IMR-90 (cell line): ENCODE data around the gene OR4S2. TPM values are rescaled to one million over a fixed set of nuclear protein-coding genes. Genes with fewer than 3 reads are reported as not detected.

Experiments
- ATAC-seq: fragments of 200-7000 bp; cut with Tn5 transposase; 2 replicates; pipeline ENCODE4 v1.9.1; 2020; ENCODE audit warnings: low read depth, mild to moderate bottlenecking, moderate library complexity
- BruUV-seq: library from RNA; stranded (reverse); fragments of 400-500 nt; replicated peaks from 2 replicates; lab custom pipeline; 2021; lab: Mats Ljungman, UMichigan
- CTCF ChIA-PET: fragments of 300-600 bp; formaldehyde crosslinking; extraction: SDS; loops from one replicate; lab custom pipeline; 2021; ENCODE audit warnings: antibody characterized with exemption; lab: Yijun Ruan, JAX
- POLR2A ChIA-PET: fragments of 300-600 bp; sonication (Branson Sonifier 250); formaldehyde crosslinking; loops from one replicate; lab custom pipeline; 2022; ENCODE audit warnings: antibody characterized with exemption; ENCODE audit not compliant: unreplicated experiment; lab: Charles Lee
- DNase-seq: peaks from one replicate; pipeline ENCODE4 v3.0.0; 2013
- H2AFZ ChIP-seq: replicated peaks from 2 replicates; pipeline ENCODE3; 2013; ENCODE audit warnings: low read length, mild to moderate bottlenecking; ENCODE audit not compliant: poor library complexity
- H2AK5ac ChIP-seq: 2 replicates; pipeline ENCODE4 v1.6.1; 2013; ENCODE audit warnings: low read depth, low read length, inconsistent platforms
- H2AK9ac ChIP-seq: replicated peaks from 2 replicates; pipeline ENCODE3; 2013; ENCODE audit warnings: mild to moderate bottlenecking, low read depth, low read length, moderate library complexity; ENCODE audit not compliant: poor library complexity
- H2BK120ac ChIP-seq: 2 replicates; pipeline ENCODE4 v1.6.1; 2013; ENCODE audit warnings: low read depth, low read length, inconsistent platforms
- H2BK15ac ChIP-seq: 3 replicates; pipeline ENCODE4 v1.6.1; 2013; ENCODE audit warnings: low read depth, low read length, inconsistent platforms
- H2BK20ac ChIP-seq: 2 replicates; pipeline ENCODE4 v1.6.1; 2013; ENCODE audit warnings: low read depth, mild to moderate bottlenecking, inconsistent platforms, low read length, moderate library complexity
- H2BK5ac ChIP-seq: 2 replicates; pipeline ENCODE4 v1.6.1; 2013; ENCODE audit warnings: mild to moderate bottlenecking, low read depth, low read length, inconsistent platforms; ENCODE audit not compliant: poor library complexity, severe bottlenecking
- H3K14ac ChIP-seq: replicated peaks from 2 replicates; pipeline ENCODE4 v1.6.1; 2013; ENCODE audit warnings: low read depth, low read length, inconsistent platforms
- H3K18ac ChIP-seq: 2 replicates; pipeline ENCODE4 v1.6.1; 2013; ENCODE audit warnings: low read depth, low read length, control low read depth
- H3K23ac ChIP-seq: 2 replicates; pipeline ENCODE4 v1.6.1; 2013; ENCODE audit warnings: low read depth, low read length, inconsistent platforms
- H3K27ac ChIP-seq: 2 replicates; pipeline ENCODE4 v1.5.1; 2013; ENCODE audit warnings: mild to moderate bottlenecking, control low read depth, low read length; ENCODE audit not compliant: insufficient read depth
- H3K27me3 ChIP-seq: 2 replicates; pipeline ENCODE4 v1.6.1; 2013; ENCODE audit warnings: low read length; ENCODE audit not compliant: control insufficient read depth, insufficient read depth
- H3K36me3 ChIP-seq: 2 replicates; pipeline ENCODE4 v1.6.1; 2013; ENCODE audit warnings: low read length, mixed read lengths; ENCODE audit not compliant: control insufficient read depth, insufficient read depth
- H3K4ac ChIP-seq: 2 replicates; pipeline ENCODE4 v1.6.1; 2013; ENCODE audit warnings: low read depth, low read length, inconsistent platforms
- H3K4me1 ChIP-seq: 2 replicates; pipeline ENCODE4 v1.6.1; 2013; ENCODE audit warnings: low read length, mixed read lengths; ENCODE audit not compliant: control insufficient read depth, insufficient read depth
- H3K4me2 ChIP-seq: 2 replicates; pipeline ENCODE4 v1.6.1; 2013; ENCODE audit warnings: low read depth, mild to moderate bottlenecking, control low read depth, low read length, moderate library complexity
- H3K4me3 ChIP-seq: 2 replicates; pipeline ENCODE4 v1.5.1; 2013; ENCODE audit warnings: low read depth, mild to moderate bottlenecking, control low read depth, low read length, moderate library complexity; ENCODE audit not compliant: insufficient read depth
- H3K56ac ChIP-seq: 2 replicates; pipeline ENCODE4 v1.6.1; 2013; ENCODE audit warnings: low read length, inconsistent platforms; ENCODE audit not compliant: insufficient read depth; ENCODE audit errors: extremely low read depth
- H3K79me1 ChIP-seq, 2 experiments: 2 replicates each; pipeline ENCODE4 v1.6.1; 2013; ENCODE audit warnings: low read length in 2 of 2, inconsistent platforms in 1 of 2, low read depth in 1 of 2
- H3K9ac ChIP-seq: 2 replicates; pipeline ENCODE4 v1.6.1; 2013; ENCODE audit warnings: low read depth, low read length, control low read depth
- H3K9me1 ChIP-seq: 2 replicates; pipeline ENCODE4 v1.6.1; 2013; ENCODE audit warnings: low read length, inconsistent platforms; ENCODE audit not compliant: insufficient read depth
- H3K9me3 ChIP-seq: 2 replicates; pipeline ENCODE4 v1.6.1; 2013; ENCODE audit warnings: low read length; ENCODE audit not compliant: control insufficient read depth, insufficient read depth
- H4K20me1 ChIP-seq: 2 replicates; pipeline ENCODE4 v1.6.1; 2013; ENCODE audit warnings: low read length, inconsistent platforms; ENCODE audit not compliant: insufficient read depth
- H4K5ac ChIP-seq: 2 replicates; pipeline ENCODE4 v1.6.1; 2013; ENCODE audit warnings: mild to moderate bottlenecking, low read depth, low read length, control low read depth
- H4K8ac ChIP-seq, 2 experiments: 2 replicates each; pipeline ENCODE4 v1.6.1; 2013; ENCODE audit warnings: low read depth in 2 of 2, low read length in 2 of 2, control low read depth in 1 of 2, inconsistent platforms in 1 of 2
- H4K91ac ChIP-seq: 2 replicates; pipeline ENCODE4 v1.6.1; 2013; ENCODE audit warnings: low read depth, low read length, inconsistent platforms; ENCODE audit not compliant: insufficient read depth
- CEBPB ChIP-seq: IDR thresholded peaks from 2 replicates; pipeline ENCODE4 v1.6.1; 2012; ENCODE audit warnings: low read depth, low read length, improper control_type of control experiment
- CHD1 ChIP-seq: IDR thresholded peaks from 2 replicates; pipeline ENCODE4 v1.6.1; 2012; ENCODE audit warnings: low read depth, low read length, improper control_type of control experiment
- FOS ChIP-seq: fragments of 150-350 bp; IDR thresholded peaks from 2 replicates; pipeline ENCODE4 v1.6.1; 2016; ENCODE audit warnings: low read depth, low read length
- MAFK ChIP-seq: IDR thresholded peaks from 2 replicates; pipeline ENCODE4 v1.6.1; 2012; ENCODE audit warnings: low read depth, low read length, improper control_type of control experiment
- POLR2A ChIP-seq: IDR thresholded peaks from 2 replicates; pipeline ENCODE4 v1.6.1; 2012; ENCODE audit warnings: mild to moderate bottlenecking, low read depth, low read length
- RAD21 ChIP-seq: IDR thresholded peaks from 2 replicates; pipeline ENCODE4 v1.6.1; 2012; ENCODE audit warnings: low read length, improper control_type of control experiment
- RCOR1 ChIP-seq: IDR thresholded peaks from 2 replicates; pipeline ENCODE4 v1.6.1; 2012; ENCODE audit warnings: mild to moderate bottlenecking, low read length, improper control_type of control experiment; ENCODE audit not compliant: insufficient replicate concordance
- RFX5 ChIP-seq: IDR thresholded peaks from 2 replicates; pipeline ENCODE4 v1.8.0; 2012; ENCODE audit warnings: low read depth, mild to moderate bottlenecking, low read length, moderate library complexity
- SMC3 ChIP-seq: fragments of 150-350 bp; IDR thresholded peaks from 2 replicates; pipeline ENCODE4 v1.6.1; 2016; ENCODE audit warnings: low read depth, mild to moderate bottlenecking, antibody characterized with exemption, low read length, moderate library complexity
- WGBS, 2 experiments: methylation state at CpG; one replicate each; pipeline versions ENCODE4 v1.1.5 to v1.1.7; 2013; ENCODE audit warnings: missing lambda C conversion rate in 2 of 2; ENCODE audit not compliant: insufficient read length in 1 of 2; ENCODE audit errors: extremely low coverage in 2 of 2; 5-methylcytosine and 5-hydroxymethylcytosine counted together
- dilution Hi-C: fragments of 300-500 bp; cut with HindIII; formaldehyde crosslinking; loops from one replicate; pipeline ENCODE4 v1.14.3; 2018; ENCODE audit warnings: low sequenced_read_pairs; ENCODE audit not compliant: unreplicated experiment
- in situ Hi-C: fragments of 300-500 bp; cut with MboI; formaldehyde crosslinking; loops from 3 replicates; pipeline ENCODE4 v1.14.3; 2019; ENCODE audit warnings: low sequenced_read_pairs, inconsistent platforms, mixed read lengths
- intact Hi-C: fragments of 100-400 bp; cut with micrococcal nuclease; formaldehyde crosslinking; loops from 2 replicates; pipeline ENCODE4 v1.10.0; 2022
- polyA plus RNA-seq, 3 experiments: library from polyadenylated mRNA; depleted of rRNA; stranded (reverse); fragments of >200 nt; gene quantifications; 2 replicates each; pipeline ENCODE4 v1.2.3, GENCODE V29; 2012; ENCODE audit warnings: low replicate concordance in 1 of 3
- total RNA-seq: library from RNA; depleted of rRNA; stranded (reverse); fragments of >200 nt; gene quantifications from 2 replicates; pipeline ENCODE4 v1.2.3, GENCODE V29; 2012
- TF ChIP-seq, protein P1 (sequence below): fragments of 150-350 bp; IDR thresholded peaks from 2 replicates; pipeline ENCODE4 v1.6.1; 2016; ENCODE audit warnings: low read depth, mild to moderate bottlenecking, low read length, moderate library complexity, borderline replicate concordance
- TF ChIP-seq, protein P2 (sequence below): conservative IDR thresholded peaks from 2 replicates; pipeline ENCODE4 v1.5.1; 2012; ENCODE audit warnings: mild to moderate bottlenecking, low read depth, low read length, improper control_type of control experiment

Gene OR4S2
- total and polyA plus RNA-seq, 2 of the 4 experiments (the other 2 are of a cell fraction), result not detected

DNA sequence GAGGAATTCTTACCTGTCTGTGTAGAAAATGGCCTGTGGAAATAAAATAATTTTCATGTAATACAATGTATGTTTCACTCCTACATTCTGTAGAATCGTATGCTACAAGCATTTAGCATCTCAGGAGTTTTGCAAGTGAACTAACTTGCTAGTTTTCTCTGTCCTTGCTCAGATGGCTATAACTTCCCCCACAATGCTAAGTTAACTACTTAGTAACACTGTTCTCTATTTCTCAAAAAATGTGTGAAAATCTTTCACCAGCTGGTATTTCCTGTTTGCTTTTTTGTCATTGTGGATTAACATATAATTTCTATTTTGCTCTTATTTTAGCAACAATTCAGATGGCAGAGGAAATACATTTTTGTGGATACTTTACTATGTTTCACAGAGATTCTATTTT lies 4.4 kb downstream of the OR4S2 start:
- Histone ChIP-seq H2AFZ (no peak overlapping the region), H4K91ac (no peak overlapping the region), H4K5ac (no peak overlapping the region), H3K9me1 (no peaks in the 10 kb centered on the region), H3K36me3 (no peaks in the 10 kb centered on the region), H2BK120ac (no peak overlapping the region), H3K4me3 (no peak overlapping the region), H2BK20ac (no peak overlapping the region), H3K23ac (no peak overlapping the region), H4K8ac (no peak overlapping the region), H3K27me3 (no peaks in the 10 kb centered on the region), H2BK15ac (no peak overlapping the region), H3K79me1 (no peaks in the 10 kb centered on the region), H3K27ac (no peak overlapping the region), H3K56ac (no peak overlapping the region), H2AK5ac (no peak overlapping the region), H3K9ac (no peak overlapping the region), H2AK9ac (no peak overlapping the region), H3K9me3 (peaks cover 4% of the 10 kb centered on the region), H3K4me2 (no peak overlapping the region), H4K20me1 (no peaks in the 10 kb centered on the region), H3K18ac (no peak overlapping the region), H2BK5ac (no peak overlapping the region), H3K4ac (no peak overlapping the region), H3K14ac (no peak overlapping the region), H3K4me1 (no peaks in the 10 kb centered on the region)
- in situ Hi-C loops, result no loop called here
- BruUV-seq, result no TSS peak
- no CpG with 5 or more reads among the region's 1 CpG for WGBS, 2 experiments
- DNase-seq, result no peak
- ChIA-PET POLR2A (no interaction called here), CTCF (no interaction called here)
- TF ChIP-seq POLR2A, result no peak
- TF ChIP-seq RFX5, result no peak
- TF ChIP-seq, protein P1, sequence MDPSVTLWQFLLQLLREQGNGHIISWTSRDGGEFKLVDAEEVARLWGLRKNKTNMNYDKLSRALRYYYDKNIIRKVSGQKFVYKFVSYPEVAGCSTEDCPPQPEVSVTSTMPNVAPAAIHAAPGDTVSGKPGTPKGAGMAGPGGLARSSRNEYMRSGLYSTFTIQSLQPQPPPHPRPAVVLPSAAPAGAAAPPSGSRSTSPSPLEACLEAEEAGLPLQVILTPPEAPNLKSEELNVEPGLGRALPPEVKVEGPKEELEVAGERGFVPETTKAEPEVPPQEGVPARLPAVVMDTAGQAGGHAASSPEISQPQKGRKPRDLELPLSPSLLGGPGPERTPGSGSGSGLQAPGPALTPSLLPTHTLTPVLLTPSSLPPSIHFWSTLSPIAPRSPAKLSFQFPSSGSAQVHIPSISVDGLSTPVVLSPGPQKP, result no peak
- no peak for TF ChIP-seq CEBPB
- TF ChIP-seq, protein P2, sequence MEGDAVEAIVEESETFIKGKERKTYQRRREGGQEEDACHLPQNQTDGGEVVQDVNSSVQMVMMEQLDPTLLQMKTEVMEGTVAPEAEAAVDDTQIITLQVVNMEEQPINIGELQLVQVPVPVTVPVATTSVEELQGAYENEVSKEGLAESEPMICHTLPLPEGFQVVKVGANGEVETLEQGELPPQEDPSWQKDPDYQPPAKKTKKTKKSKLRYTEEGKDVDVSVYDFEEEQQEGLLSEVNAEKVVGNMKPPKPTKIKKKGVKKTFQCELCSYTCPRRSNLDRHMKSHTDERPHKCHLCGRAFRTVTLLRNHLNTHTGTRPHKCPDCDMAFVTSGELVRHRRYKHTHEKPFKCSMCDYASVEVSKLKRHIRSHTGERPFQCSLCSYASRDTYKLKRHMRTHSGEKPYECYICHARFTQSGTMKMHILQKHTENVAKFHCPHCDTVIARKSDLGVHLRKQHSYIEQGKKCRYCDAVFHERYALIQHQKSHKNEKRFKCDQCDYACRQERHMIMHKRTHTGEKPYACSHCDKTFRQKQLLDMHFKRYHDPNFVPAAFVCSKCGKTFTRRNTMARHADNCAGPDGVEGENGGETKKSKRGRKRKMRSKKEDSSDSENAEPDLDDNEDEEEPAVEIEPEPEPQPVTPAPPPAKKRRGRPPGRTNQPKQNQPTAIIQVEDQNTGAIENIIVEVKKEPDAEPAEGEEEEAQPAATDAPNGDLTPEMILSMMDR, result no peak
- TF ChIP-seq RAD21, result no peak
- TF ChIP-seq MAFK, result no peak
- TF ChIP-seq SMC3, result no peak
- TF ChIP-seq CHD1, result no peak
- TF ChIP-seq FOS, result no peak
- TF ChIP-seq RCOR1, result no peak
- dilution Hi-C loops, result no loop called here
- intact Hi-C loops, result no loop called here
- ATAC-seq, result no peak
